Activated naive CD8-positive, alpha-beta T cell (primary cell): ENCODE measurements around the gene LRRTM4.

Experiments used
- H3K27ac Mint-ChIP-seq: one replicate; pipeline ENCODE4 v1.8.0; 2021; ENCODE audit warnings: mixed read lengths
- H3K27me3 Mint-ChIP-seq: one replicate; pipeline ENCODE4 v1.8.0; 2021; ENCODE audit warnings: mixed read lengths
- H3K36me3 Mint-ChIP-seq: one replicate; pipeline ENCODE4 v1.8.0; 2021; ENCODE audit warnings: mixed read lengths
- H3K4me1 Mint-ChIP-seq: one replicate; pipeline ENCODE4 v1.8.0; 2021; ENCODE audit warnings: low read depth, mixed read lengths
- H3K4me3 Mint-ChIP-seq: one replicate; pipeline ENCODE4 v1.8.0; 2021; ENCODE audit warnings: mild to moderate bottlenecking, mixed read lengths
- H3K9me3 Mint-ChIP-seq: one replicate; pipeline ENCODE4 v1.8.0; 2021; ENCODE audit warnings: low read depth, mixed read lengths

Gene LRRTM4

DNA sequence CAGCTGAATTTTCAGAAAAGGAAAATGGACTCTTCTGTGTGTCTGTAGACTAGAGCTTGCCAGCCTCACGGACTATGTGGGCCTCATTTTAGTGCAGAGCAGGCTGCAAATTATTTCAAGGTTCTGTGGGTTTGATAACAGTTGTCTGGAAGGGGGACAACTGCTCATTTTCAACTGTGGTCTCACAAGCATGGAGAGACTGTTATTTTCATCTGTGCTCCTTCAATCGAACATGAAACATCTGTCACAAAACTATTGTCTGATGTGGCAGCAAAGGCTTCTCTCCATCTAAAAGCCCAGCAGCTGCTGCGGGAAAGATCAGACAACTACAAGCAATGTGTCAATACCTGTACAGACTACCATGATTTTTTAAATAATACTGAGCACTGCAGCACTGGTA lies 211.8 kb downstream of the LRRTM4 start:
- H3K27ac Mint-ChIP-seq, result no peak overlapping the region
- H3K27me3 Mint-ChIP-seq, result no peaks in the 10 kb centered on the region
- peaks cover 13% of the 10 kb centered on the region for H3K9me3 Mint-ChIP-seq
- H3K4me1 Mint-ChIP-seq, result no peaks in the 10 kb centered on the region
- H3K36me3 Mint-ChIP-seq, result no peaks in the 10 kb centered on the region
- H3K4me3 Mint-ChIP-seq, result no peak overlapping the region

DNA sequence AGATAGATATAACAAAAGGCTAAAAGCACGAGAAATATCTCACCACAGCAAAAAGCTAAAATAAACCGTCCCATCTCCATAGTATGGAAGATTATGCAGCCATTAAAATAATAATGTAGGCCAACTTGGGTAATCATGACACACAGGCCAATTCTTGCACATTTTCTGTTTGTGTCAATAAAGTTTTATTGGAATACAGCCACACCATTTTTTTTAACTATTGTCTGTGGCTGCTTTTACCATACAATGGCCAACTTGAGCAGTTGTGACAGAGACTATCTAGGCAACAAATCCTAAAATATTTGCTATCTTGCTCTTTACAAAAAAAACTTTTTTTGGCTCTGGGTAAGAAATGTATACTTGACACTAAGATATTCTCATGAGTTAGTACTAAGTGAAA lies 212.5 kb downstream of the LRRTM4 start:
- no peak overlapping the region for H3K27ac Mint-ChIP-seq
- no peaks in the 10 kb centered on the region for H3K36me3 Mint-ChIP-seq
- peaks cover 13% of the 10 kb centered on the region for H3K9me3 Mint-ChIP-seq
- no peaks in the 10 kb centered on the region for H3K27me3 Mint-ChIP-seq
- H3K4me1 Mint-ChIP-seq, result no peaks in the 10 kb centered on the region
- H3K4me3 Mint-ChIP-seq, result no peak overlapping the region

DNA sequence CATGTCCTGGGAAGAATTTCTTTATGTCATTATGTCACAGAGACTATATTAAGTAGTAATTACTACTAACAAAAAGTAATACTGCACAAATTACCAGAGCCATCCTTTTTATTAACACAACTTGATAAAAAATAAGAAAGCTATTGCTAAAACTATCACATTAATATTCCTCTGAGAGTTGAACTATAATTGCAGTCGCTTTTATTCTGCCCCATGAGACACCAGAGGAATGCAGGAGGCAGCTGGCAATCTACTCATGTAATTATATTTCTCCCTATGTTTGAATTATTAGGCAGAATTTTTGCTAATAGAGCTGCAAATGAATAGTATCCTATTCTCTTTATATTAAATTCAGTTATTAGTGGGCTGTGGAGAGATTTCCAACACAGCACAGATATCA lies 220.7 kb downstream of the LRRTM4 start:
- Mint-ChIP-seq H3K27ac (no peak overlapping the region), H3K4me3 (no peak overlapping the region), H3K9me3 (peaks cover 17% of the 10 kb centered on the region), H3K36me3 (no peaks in the 10 kb centered on the region), H3K27me3 (no peaks in the 10 kb centered on the region), H3K4me1 (no peaks in the 10 kb centered on the region)

DNA sequence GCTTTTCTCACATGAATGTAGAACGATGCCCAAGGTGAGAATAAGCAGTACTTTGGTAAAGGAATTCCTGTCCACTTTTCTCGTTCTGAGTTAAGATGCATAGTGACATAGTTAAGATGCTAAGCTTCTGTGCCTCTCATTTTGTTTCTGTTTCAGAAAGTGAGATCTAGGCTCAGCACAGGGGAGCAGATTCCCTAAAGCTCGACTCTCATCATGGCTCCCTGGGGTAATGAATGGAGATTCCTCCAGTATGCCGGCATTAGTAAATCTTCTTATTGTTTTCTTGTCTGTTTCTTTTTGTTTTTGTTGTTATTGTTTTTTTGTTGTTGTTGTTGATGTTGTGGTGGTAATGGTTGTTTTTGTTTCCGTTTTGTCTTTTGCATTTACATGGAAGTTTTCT lies 225.4 kb downstream of the LRRTM4 start:
- Mint-ChIP-seq H3K27me3 (no peaks in the 10 kb centered on the region), H3K4me3 (no peak overlapping the region), H3K4me1 (no peaks in the 10 kb centered on the region), H3K9me3 (peaks cover 15% of the 10 kb centered on the region), H3K36me3 (no peaks in the 10 kb centered on the region), H3K27ac (no peak overlapping the region)

DNA sequence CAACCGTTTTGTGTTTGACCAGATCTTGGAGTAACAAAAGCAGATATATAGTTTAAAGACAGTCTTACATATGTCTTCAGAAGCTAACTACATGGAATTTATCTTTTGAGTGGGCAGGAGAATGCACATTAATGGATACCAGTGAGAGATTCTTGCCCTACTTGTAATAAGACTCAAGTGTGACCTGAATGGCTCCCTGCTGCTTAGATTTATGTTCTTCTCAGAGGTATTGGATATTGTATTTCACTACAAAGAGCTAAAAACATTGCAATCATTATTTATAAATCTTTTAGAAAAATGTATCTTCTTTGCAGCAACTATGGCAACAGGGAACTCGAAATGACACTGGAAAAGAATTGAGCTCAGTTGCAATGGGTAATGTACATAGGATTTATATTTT lies 227.7 kb downstream of the LRRTM4 start:
- H3K27me3 Mint-ChIP-seq, result no peaks in the 10 kb centered on the region
- H3K36me3 Mint-ChIP-seq, result no peaks in the 10 kb centered on the region
- peaks cover 19% of the 10 kb centered on the region for H3K9me3 Mint-ChIP-seq
- no peak overlapping the region for H3K27ac Mint-ChIP-seq
- no peaks in the 10 kb centered on the region for H3K4me1 Mint-ChIP-seq
- H3K4me3 Mint-ChIP-seq, result no peak overlapping the region

DNA sequence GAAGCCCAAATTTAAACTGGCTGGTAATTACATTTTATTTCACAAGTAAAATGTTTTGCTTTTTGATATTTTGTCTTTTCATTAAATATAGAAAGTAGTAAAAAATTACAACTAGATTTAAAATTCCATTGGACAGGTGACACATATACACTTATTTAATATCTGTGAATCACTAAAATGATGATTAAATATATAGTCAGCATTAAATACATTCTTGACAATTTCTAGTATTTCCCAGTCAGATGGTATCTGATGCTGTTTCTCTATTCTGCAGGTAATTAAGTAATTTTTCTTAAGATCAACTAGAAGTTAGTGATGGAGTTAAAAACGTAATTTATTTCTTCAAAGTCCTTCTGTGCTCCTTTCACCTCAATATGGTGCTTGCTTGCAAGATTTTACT lies 237.8 kb downstream of the LRRTM4 start:
- Mint-ChIP-seq H3K4me3 (no peak overlapping the region), H3K36me3 (no peaks in the 10 kb centered on the region), H3K27me3 (no peaks in the 10 kb centered on the region)

DNA sequence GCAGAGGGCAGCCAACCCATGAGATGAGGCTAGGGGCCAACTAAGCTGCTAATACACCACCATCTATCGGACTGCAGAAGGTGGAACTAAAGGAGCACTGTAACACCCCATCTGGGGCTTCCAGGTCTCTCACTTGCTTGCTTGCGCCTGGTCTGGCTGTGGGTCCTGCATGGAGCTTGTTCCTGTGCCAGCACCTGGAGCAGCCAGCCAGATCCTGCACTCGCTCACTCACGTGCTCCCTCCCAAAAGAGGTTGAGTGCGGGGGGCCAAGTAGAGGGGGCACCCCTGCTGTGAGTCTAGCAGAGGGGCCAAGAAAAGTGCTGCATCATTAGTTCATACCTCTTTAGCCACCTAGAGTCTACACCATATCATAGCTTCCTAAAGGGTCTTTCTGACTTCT lies 250.9 kb downstream of the LRRTM4 start:
- H3K9me3 Mint-ChIP-seq, result peaks cover 18% of the 10 kb centered on the region
- H3K36me3 Mint-ChIP-seq, result no peaks in the 10 kb centered on the region
- no peaks in the 10 kb centered on the region for H3K4me1 Mint-ChIP-seq
- H3K27me3 Mint-ChIP-seq, result no peaks in the 10 kb centered on the region
- H3K27ac Mint-ChIP-seq, result no peak overlapping the region
- H3K4me3 Mint-ChIP-seq, result no peak overlapping the region

More for the DNA sequence above, 237.8 kb downstream of the LRRTM4 start:
- peaks cover 11% of the 10 kb centered on the region for H3K9me3 Mint-ChIP-seq
- H3K4me1 Mint-ChIP-seq, result no peaks in the 10 kb centered on the region
- H3K27ac Mint-ChIP-seq, result no peak overlapping the region

DNA sequence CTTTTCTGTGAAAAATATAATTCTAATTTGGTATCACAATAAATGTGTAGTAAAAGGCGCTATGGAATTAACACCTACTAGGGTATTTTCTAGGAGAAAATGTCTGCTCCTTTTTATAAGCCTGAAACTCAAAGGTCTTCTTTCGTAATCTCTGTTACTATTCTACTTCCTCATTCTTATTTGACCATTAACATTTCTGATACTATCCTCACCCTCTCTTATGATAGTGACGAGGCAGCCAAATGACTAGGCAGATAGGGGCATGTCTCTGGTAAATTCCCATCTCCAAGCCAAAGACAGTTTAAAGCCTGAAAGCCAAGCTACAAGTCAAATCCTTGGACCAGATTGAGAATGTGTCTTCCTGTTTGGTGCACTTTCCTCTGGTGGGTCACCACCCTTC lies 251.7 kb downstream of the LRRTM4 start:
- H3K36me3 Mint-ChIP-seq, result no peaks in the 10 kb centered on the region
- H3K27me3 Mint-ChIP-seq, result no peaks in the 10 kb centered on the region
- no peak overlapping the region for H3K4me3 Mint-ChIP-seq

DNA sequence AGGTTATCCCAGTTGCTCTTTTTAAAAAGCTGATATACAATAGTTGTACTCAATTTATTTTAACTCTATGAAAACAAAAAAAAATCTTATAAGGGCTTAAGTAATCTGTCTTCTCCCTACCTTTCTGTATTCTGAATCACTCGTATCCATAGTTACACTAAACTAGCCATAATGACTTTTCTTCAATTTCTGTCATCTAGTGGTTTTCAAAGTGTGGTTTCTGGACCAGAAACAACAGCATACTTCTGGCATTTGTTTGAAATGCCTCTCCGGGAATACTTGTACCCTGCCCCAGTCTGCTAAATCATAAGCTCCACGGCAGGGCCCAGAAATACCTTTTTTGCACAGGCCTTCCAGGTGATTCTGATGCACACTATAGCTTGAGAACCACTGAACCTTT lies 253.6 kb downstream of the LRRTM4 start:
- Mint-ChIP-seq H3K27ac (no peak overlapping the region), H3K4me1 (no peaks in the 10 kb centered on the region), H3K4me3 (no peak overlapping the region), H3K9me3 (peaks cover 20% of the 10 kb centered on the region), H3K36me3 (no peaks in the 10 kb centered on the region), H3K27me3 (no peaks in the 10 kb centered on the region)

More for the DNA sequence above, 251.7 kb downstream of the LRRTM4 start:
- peaks cover 22% of the 10 kb centered on the region for H3K9me3 Mint-ChIP-seq
- no peaks in the 10 kb centered on the region for H3K4me1 Mint-ChIP-seq
- no peak overlapping the region for H3K27ac Mint-ChIP-seq

DNA sequence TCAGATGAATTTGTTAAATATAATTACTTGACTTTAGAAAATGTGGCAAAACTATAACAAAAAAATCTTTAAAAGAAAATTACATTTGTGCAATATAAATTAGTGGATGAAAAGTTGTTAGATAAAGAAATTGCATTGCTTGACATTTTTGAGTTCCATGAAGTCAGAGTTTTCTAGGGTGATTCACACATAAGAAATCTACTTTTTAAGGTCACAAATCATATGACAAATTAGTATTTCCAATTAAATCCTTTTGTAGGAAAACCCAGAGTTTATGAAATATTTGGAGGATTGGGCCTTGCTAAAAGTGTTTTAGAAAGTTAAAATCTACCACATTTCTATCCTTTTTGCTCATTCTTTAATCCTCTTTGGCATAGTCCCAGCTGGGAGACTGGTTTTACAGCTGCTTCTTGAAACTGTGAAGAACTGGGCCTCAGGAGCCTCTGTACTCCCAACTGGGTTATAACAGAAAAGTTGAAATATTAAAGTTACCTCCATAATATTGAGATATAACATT lies 289.2 kb downstream of the LRRTM4 start:
- Mint-ChIP-seq H3K4me1 (no peaks in the 10 kb centered on the region), H3K27me3 (no peaks in the 10 kb centered on the region), H3K9me3 (peaks cover 21% of the 10 kb centered on the region), H3K27ac (no peak overlapping the region), H3K36me3 (no peaks in the 10 kb centered on the region), H3K4me3 (no peak overlapping the region)

DNA sequence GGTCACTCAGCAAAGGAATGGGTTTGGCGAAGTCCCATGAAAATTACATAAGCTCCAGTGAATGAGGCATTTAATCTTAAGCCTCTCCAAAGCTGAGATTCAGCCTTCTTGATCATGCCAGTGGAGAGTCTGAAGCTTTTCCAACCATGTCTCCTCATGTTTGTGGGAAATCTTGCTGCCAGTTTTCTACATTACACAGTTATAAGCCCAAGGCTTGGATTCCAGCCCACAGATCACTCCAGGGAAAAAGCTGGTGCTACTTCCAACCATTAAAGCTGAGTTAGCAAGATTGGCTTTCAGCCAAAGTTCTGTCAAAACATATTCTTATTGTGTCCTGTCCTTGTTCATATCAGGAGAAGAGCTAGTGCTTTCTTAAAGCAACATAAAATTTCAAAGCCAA lies 293.8 kb downstream of the LRRTM4 start:
- Mint-ChIP-seq H3K36me3 (no peaks in the 10 kb centered on the region), H3K27ac (no peak overlapping the region), H3K4me3 (no peak overlapping the region), H3K4me1 (no peaks in the 10 kb centered on the region), H3K27me3 (no peaks in the 10 kb centered on the region), H3K9me3 (peaks cover 6% of the 10 kb centered on the region)

DNA sequence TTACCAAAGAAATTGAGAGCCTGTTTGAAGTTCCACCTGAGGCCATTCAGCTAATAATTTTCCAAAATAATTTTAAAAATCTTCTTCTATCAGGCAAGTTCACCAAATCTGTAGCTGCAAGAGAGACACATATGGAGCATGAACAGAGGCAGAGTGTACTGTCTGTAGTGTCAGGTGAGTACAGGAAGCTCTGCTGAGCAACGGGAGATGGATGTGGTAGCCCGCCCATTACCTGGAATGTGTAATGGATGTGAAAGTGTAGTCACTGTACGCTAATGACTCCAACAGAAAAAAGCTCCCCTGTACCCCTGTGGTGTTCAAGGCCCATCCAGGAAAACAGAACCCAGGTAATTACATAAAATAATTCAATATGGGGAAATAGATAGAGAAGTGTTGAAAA lies 311.5 kb downstream of the LRRTM4 start:
- Mint-ChIP-seq H3K4me1 (no peaks in the 10 kb centered on the region), H3K9me3 (peaks cover 4% of the 10 kb centered on the region), H3K27ac (no peak overlapping the region), H3K4me3 (no peak overlapping the region), H3K36me3 (no peaks in the 10 kb centered on the region), H3K27me3 (no peaks in the 10 kb centered on the region)

DNA sequence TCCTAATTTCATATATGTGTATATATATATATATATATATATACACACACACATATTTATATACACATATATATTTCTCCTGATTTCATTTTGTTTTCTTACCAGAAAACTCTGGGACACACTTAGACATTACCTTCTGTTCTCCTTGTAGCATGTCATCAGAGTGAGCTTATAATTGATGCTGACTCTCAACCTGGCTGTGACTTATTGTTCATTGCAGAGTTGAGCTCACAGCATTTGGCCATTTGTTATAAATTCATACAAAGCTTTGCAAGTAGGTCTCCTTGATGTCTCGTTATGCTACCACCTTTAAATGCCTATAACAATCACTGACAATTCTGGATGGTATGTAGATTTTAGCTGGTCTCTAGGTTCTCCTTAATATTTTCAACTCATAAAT lies 314.8 kb downstream of the LRRTM4 start:
- no peaks in the 10 kb centered on the region for H3K27me3 Mint-ChIP-seq
- no peaks in the 10 kb centered on the region for H3K36me3 Mint-ChIP-seq
- no peak overlapping the region for H3K27ac Mint-ChIP-seq
- peaks cover 6% of the 10 kb centered on the region for H3K9me3 Mint-ChIP-seq
- H3K4me1 Mint-ChIP-seq, result no peaks in the 10 kb centered on the region
- no peak overlapping the region for H3K4me3 Mint-ChIP-seq

DNA sequence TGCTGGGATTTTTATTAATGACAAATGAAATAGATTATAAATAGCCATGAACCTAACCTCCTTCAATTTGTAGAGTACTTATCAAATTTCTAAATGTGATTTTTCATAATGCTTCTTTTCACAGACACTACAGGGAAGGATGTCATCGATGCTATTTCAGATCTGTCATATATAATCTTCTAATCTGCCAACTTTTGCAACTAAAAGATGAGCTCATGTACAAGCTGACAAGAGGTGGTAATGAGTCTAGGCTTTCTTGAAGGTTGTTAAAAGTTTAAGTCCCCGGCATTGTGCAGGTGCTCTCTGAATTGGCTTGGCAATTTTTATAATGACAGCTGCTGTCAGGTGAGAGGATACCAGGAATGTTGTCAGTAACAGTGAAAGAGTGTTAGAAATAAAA lies 320.4 kb downstream of the LRRTM4 start:
- H3K4me3 Mint-ChIP-seq, result no peak overlapping the region
- H3K4me1 Mint-ChIP-seq, result no peaks in the 10 kb centered on the region
- H3K27ac Mint-ChIP-seq, result no peak overlapping the region
- no peaks in the 10 kb centered on the region for H3K36me3 Mint-ChIP-seq
- H3K9me3 Mint-ChIP-seq, result peaks cover 6% of the 10 kb centered on the region
- no peaks in the 10 kb centered on the region for H3K27me3 Mint-ChIP-seq

DNA sequence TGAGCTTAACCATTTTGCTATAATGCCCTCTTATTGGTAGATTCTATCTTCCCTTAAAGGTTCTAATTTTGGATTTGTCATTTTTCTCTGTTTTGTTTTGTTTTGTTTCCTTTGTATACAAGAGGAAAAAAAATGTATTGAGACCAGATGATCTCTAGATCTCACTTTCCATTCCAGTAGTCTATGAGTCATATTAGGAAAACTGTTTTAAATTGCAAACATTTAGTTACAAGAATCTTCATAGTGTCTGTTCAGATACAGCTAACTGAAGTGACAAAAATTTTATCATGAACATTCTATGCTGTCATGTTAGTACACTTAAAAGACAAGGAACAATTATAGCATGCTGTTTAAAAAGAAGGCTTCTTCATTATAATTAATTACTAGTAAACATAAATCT lies 322.8 kb downstream of the LRRTM4 start:
- Mint-ChIP-seq H3K27ac (no peak overlapping the region), H3K4me3 (no peak overlapping the region), H3K36me3 (no peaks in the 10 kb centered on the region), H3K9me3 (peaks cover 5% of the 10 kb centered on the region), H3K4me1 (no peaks in the 10 kb centered on the region), H3K27me3 (no peaks in the 10 kb centered on the region)

DNA sequence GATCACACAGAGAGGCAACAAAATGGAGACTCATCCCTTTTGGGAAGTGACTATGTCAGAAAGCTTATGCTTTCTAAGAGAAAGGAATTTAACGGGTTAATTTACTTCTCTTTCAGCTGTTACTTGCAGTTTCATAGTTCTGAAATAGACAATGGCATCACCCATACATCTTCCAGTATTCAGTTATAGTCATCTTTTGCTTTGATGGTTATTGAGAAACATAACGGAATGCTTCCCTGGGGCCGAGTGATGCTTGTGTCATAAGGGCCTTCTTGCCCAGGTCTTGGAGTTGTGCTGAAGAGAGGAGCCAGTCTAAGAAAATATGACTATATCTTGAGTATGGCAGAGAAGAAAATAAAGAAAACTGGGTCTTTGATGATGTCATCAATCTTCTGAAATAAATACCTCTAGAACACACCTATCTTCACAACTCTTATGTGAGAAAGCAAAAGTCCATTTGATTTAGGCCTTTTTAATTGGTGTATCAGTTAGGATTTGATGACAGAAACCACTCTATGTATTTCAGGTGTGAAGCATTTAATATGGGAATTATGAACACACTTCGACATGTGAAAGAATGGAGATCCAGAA lies 328.2 kb downstream of the LRRTM4 start:
- Mint-ChIP-seq H3K9me3 (peaks cover 5% of the 10 kb centered on the region), H3K36me3 (no peaks in the 10 kb centered on the region), H3K27ac (no peak overlapping the region), H3K4me1 (no peaks in the 10 kb centered on the region), H3K27me3 (no peaks in the 10 kb centered on the region), H3K4me3 (no peak overlapping the region)
